ENCODE data around the gene FTL. TPM values are rescaled to one million over a fixed set of nuclear protein-coding genes. Genes with fewer than 3 reads are reported as not detected.

Gene FTL
- total RNA-seq, 2 experiments from 2014 or later: 1,469 to 1,496 TPM

DNA sequence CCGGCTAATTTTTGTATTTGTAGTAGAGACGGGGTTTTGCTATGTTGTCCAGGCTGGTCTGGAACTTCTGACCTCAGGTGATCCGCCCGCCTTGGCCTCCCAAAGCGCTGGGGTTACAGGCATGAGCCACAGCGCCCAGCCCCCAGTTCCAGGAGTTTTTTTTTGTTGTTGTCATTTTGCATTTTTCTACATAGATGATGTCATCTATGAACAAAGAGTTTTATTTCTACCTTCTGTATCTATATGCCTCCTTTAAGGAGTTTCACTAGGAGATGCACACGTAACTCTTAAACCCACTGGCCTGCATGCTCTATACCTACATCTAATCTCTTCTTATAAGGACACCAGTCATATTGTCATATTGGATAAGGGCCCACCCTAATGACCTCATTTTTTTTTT lies 26.9 kb upstream of the FTL start:
- ChIA-PET CTCF (no interaction called here), POLR2A (no interaction called here)

DNA sequence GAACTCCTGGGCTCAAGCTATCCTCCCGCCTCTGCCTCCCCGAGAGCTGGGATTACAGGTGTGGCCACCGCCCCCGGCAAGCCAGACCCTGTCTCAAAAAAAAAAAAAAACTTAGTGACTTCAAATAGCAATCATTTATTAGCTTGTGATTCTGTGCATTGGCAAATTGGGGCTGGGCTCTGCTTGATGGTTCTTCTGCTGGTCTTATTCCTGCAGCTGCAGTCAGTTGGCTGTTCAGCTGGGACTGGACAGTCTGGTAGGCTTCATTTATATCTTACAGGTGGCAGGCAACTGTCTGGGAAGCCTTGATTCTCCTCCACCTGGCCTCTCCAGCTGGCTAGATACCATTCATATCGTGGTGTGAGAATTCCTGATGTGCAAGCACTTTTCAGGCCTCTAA lies 24.2 kb upstream of the FTL start:
- ChIA-PET CTCF (interaction anchor here (0.7 kb wide), 1 partner anchor 15 kb away, joined by 3 read pairs; no protein-coding TSS in a partner anchor), POLR2A (no interaction called here)

DNA sequence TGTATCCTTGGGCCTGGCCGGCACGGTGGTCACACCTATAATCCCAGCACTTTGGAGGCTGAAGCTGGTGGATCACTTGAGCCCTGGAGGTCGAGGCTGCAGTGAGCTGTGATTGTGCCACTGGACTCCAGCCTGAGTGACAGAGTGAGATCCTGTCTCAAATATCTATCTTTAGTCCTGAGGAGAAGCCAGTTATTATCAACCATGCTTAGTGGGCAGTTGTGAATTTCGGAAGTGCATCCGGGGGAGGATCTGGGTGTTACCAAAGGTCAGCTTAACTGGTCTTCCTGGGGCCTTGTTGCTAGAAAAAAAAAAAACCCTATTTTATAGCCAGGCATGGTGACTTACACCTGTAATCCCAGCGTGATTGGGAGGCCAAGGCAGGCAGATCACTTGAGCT lies 22.0 kb upstream of the FTL start:
- ChIA-PET POLR2A (no interaction called here), CTCF (interaction anchor here (0.5 to 1.2 kb wide), 3 partner anchors 50 to 184 kb away, joined by 3 read pairs; partner anchors contain the start of gene GYS1)

DNA sequence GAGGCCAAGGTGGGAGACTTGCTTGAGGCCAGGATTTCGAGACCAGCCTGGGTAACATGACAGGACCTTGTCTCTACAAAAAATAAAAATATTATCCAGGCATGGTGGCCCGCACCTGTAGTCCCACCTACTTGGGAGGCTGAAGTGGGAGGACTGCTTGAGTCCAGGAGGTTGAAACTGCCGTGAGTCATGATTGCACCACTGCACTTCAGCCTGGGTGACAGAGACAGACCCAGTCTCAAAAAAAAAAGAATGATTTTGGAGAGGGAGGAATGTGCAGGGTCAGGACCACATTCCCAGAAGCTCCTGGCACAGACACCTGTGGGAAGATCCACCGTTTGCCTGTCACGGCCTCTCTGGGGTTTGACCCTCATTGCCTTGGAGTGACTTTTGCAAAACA lies 19.7 kb upstream of the FTL start:
- ChIA-PET POLR2A (no interaction called here), CTCF (no interaction called here)

DNA sequence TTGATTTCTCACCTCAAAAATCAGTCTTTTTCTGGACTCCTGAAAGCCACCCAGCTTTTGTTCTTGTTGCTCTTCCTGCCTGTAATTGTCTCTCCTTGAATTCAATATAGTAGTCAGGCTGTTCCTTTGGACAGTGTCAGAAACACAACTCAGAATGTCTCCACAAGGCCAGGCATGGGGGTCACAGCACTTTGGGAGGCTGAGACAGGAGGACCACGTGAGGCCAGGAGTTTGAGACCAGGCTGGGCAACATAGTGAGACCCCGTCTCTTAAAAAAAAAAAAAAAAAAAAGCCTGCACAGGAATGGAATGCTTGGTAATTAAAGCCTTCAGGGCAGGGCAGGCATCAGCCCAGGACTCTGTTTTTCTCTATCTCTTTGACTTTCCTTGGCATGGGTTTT lies 19.3 kb upstream of the FTL start:
- ChIA-PET POLR2A (no interaction called here), CTCF (no interaction called here)

DNA sequence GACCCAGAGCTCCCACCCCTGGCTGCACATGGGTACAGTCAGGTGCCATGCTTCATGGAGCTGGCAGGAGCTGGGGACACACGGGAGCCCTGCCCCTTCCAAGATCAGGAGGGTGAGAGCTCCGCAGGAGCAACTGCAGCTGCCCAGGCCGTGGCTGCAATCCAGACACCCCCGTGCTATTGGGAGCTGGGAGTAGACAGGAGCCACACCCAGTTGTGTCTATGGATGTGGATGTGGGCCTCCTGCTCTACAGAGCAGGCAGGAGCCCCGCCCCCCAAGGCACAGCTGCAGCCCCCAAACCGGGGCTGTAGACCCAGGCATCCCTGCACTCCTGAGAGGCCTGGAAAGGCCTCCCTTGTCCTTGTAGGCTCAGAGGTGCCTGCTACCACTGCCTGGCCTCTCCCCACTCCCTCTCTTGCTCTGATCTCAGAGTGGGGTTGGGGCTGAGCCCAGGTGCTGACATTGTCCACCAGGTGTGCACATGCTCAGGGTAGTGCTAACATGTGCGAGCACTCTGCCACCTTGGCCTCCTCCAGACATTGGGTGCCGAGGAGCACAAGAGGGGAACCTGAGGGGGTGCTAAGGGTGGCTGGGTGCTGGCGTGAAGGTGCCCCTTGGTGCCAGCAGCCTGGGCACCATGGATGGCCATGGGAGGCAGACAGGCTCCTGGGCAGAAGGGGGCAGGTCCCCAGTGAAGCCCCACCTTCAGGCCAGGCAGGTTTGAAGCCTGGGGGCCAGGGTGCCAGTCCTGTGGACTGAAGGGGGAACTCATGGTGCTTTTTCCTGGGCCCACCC lies 18.4 kb upstream of the FTL start:
- CTCF ChIA-PET: no interaction called here
- POLR2A ChIA-PET: no interaction called here

- POLR2A ChIA-PET: no interaction called here
- CTCF ChIA-PET: no interaction called here
These were observed 17.9 kb upstream of the FTL start for GRCh38 chr19:48947258-48947542.

- POLR2A ChIA-PET: no interaction called here
- CTCF ChIA-PET: no interaction called here
These were observed 14.9 kb upstream of the FTL start for GRCh38 chr19:48950159-48950558.

- ChIA-PET POLR2A (no interaction called here), CTCF (no interaction called here)
These were observed 14.1 kb upstream of the FTL start for GRCh38 chr19:48950830-48951519.

- POLR2A ChIA-PET: no interaction called here
- CTCF ChIA-PET: interaction anchor here (0.7 to 1.5 kb wide), 4 partner anchors 18 to 110 kb away, joined by 3 to 5 read pairs (median 3); partner anchors contain the start of genes GYS1 and RUVBL2
These were observed 12.0 kb upstream of the FTL start for GRCh38 chr19:48953141-48953540.

GRCh38 chr19:48953990-48954594 lies 11.0 kb upstream of the FTL start:
- POLR2A ChIA-PET: interaction anchor here (0.5 to 2.2 kb wide), 6 partner anchors 10 to 39 kb away, joined by 3 to 6 read pairs (median 4); partner anchors contain the start of genes FTL, GYS1 and RUVBL2
- CTCF ChIA-PET: interaction anchor here (1.0 to 1.5 kb wide), 3 partner anchors 16 to 111 kb away, joined by 3 to 5 read pairs (median 5); partner anchors contain the start of genes GYS1 and RUVBL2

DNA sequence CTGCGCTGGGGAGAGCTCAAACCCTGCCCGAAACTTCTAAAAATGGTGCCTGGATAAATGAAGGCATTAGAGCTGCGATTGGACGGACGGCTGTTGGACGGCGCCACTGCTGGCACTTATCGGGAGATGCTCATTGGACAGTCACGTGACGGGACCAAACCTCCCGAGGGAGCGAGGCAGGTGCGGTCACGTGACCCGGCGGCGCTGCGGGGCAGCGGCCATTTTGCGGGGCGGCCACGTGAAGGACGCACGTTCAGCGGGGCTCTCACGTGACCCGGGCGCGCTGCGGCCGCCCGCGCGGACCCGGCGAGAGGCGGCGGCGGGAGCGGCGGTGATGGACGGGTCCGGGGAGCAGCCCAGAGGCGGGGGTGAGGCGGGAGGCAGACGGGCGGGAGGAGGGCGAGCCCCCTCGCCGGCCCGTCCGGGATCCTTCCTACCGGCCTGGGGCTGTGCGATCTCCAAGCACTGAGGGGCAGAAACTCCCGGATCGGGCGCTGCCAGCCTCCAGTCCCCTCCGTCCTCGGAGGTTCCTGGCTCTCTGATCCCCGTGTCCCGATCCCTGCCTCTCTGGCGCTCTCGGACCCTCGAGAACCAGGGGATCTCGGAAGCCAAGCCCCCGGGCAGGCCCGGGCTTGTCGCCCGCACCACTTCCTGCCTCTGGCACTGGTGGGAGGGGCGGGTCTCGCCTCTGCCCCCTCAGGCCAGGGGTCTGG lies 10.4 kb upstream of the FTL start, which contains the start of gene BAX:
BAX (plus strand) TSS at position 281 of the 713 bp plus-strand sequence; CDS start at position 335, 54 bp downstream.
- POLR2A ChIA-PET: interaction anchor here (0.5 to 2.2 kb wide), 7 partner anchors 9 to 38 kb away, joined by 3 to 6 read pairs (median 4); partner anchors contain the start of genes FTL, GYS1 and RUVBL2
- CTCF ChIA-PET: interaction anchor here (1.0 to 1.5 kb wide), 2 partner anchors 16 to 39 kb away, joined by 5 read pairs; partner anchors contain the start of genes GYS1 and RUVBL2

DNA sequence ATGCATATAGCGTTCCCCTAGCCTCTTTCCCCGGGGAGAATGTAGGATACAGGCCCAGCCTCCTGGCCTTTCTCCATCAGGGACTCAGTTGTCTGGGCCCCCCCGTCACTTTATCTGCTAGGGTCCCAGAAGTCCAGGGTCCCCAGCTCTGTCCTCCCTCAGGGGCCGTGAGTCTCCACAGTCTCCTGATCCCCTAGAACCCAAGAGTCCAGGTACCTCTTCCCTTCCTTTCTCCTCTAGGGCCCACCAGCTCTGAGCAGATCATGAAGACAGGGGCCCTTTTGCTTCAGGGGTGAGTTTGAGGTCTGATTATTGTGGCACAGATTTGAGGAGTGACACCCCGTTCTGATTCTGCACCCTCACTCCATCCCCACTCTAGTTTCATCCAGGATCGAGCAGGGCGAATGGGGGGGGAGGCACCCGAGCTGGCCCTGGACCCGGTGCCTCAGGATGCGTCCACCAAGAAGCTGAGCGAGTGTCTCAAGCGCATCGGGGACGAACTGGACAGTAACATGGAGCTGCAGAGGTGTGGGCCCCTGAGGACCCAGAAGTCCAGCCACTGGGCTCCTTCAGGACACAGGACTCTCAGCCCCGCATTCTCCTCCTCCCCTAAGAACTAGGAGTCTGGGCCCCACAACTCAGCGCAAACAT lies 9.7 kb upstream of the FTL start:
- CTCF ChIA-PET: no interaction called here
- POLR2A ChIA-PET: interaction anchor here (1.0 to 2.2 kb wide), 3 partner anchors 9 to 38 kb away, joined by 4 to 6 read pairs (median 4); partner anchors contain the start of genes FTL, GYS1 and RUVBL2

DNA sequence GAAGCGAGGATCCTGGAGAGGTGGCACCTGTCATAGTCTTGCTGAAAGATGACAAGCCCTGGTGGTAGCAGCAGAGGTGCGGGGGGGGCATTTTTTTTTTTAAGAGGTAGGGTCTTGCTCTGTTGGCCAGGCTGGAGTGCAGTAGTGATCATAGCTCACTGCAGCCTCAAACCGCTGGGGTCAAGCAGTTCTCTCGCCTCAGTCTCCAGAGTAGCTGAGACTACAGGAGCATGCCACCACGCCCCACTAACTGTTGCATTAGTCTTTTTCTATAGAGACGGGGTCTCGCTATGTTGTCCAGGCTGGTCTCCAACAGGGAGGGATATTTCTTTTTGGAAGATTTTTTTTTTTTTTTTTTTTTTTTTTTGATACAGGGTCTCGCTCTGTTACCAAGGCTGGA lies 7.1 kb upstream of the FTL start:
- CTCF ChIA-PET: interaction anchor here (2.3 kb wide), 1 partner anchor 13 kb away, joined by 7 read pairs; no protein-coding TSS in a partner anchor

GRCh38 chr19:48959341-48960239 lies 5.5 kb upstream of the FTL start:
- CTCF ChIA-PET: interaction anchor here (0.7 to 2.3 kb wide), 5 partner anchors 11 to 164 kb away, joined by 3 to 7 read pairs (median 5); no protein-coding TSS in a partner anchor
- POLR2A ChIA-PET: interaction anchor here (0.5 to 0.6 kb wide), 3 partner anchors 33 to 101 kb away, joined by 3 to 4 read pairs (median 3); no protein-coding TSS in a partner anchor

More for the DNA sequence above, 7.1 kb upstream of the FTL start:
- POLR2A ChIA-PET: interaction anchor here (0.7 kb wide), 2 partner anchors 23 to 626 kb away, joined by 4 to 10 read pairs; no protein-coding TSS in a partner anchor

GRCh38 chr19:48961051-48961649 lies 4.0 kb upstream of the FTL start:
- ChIA-PET POLR2A (interaction anchor here (1.5 kb wide), 1 partner anchor 32 kb away, joined by 7 read pairs; the partner anchor contains the start of genes GYS1 and RUVBL2), CTCF (interaction anchor here (0.8 to 0.9 kb wide), 2 partner anchors 10 kb away, joined by 3 read pairs; no protein-coding TSS in a partner anchor)

DNA sequence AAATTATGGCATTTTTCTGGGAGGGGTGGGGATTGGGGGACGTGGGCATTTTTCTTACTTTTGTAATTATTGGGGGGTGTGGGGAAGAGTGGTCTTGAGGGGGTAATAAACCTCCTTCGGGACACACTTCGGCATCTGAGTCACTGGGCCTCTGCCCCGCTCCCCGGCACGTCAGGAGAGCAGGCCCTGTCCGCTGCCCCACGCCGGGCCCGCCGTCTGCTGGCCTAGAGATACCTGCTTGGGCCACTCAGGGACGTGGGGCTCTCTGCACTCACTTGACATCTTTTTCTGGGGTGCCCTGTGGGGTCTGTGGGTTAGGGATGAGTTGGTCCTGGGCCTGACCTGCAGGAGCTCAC lies 3.5 kb upstream of the FTL start:
- CTCF ChIA-PET: interaction anchor here (0.7 to 1.0 kb wide), 4 partner anchors 9 to 166 kb away, joined by 3 read pairs; no protein-coding TSS in a partner anchor
- POLR2A ChIA-PET: interaction anchor here (1.5 kb wide), 1 partner anchor 32 kb away, joined by 7 read pairs; the partner anchor contains the start of genes GYS1 and RUVBL2
